K562 (cell line): ENCODE data around the gene MED29. TPM values are rescaled to one million over a fixed set of nuclear protein-coding genes. Genes with fewer than 3 reads are reported as not detected.

Source experiments
- CBFA2T3 ChIP-seq: fragments of 450-650 bp; IDR thresholded peaks from 2 replicates; pipeline ENCODE4 v1.6.1; 2017
- ELF4 ChIP-seq: fragments of 450-650 bp; formaldehyde crosslinking; IDR thresholded peaks from 2 replicates; pipeline ENCODE4 v1.4.0; 2022; ENCODE audit warnings: missing genetic modification characterization
- GTF2F1 ChIP-seq: IDR thresholded peaks from 2 replicates; pipeline ENCODE4 v1.6.1; 2011; ENCODE audit warnings: low read depth, low read length, improper control_type of control experiment
- HNRNPH1 ChIP-seq: fragments of 200-400 bp; formaldehyde crosslinking; optimal IDR thresholded peaks from 2 replicates; pipeline ENCODE3; 2017; ENCODE audit warnings: low read depth, mild to moderate bottlenecking, low read length, moderate library complexity
- HNRNPK ChIP-seq: fragments of 200-400 bp; formaldehyde crosslinking; IDR thresholded peaks from one replicate; pipeline ENCODE4 v1.6.1; 2018; ENCODE audit warnings: mild to moderate bottlenecking, low read depth, low read length; ENCODE audit not compliant: poor library complexity, severe bottlenecking
- KAT7 ChIP-seq: sonication (generic); formaldehyde crosslinking; IDR thresholded peaks from 2 replicates; pipeline ENCODE4 v1.8.0; 2022; ENCODE audit warnings: missing genetic modification reagents, mild to moderate bottlenecking, borderline replicate concordance
- MAZ ChIP-seq, 2 experiments: fragments of 450-650 bp in 1 of 2; sonication (generic) in 1 of 2; formaldehyde crosslinking; IDR thresholded peaks in 1 of 2; conservative IDR thresholded peaks in 1 of 2; 2 replicates each; pipeline versions ENCODE4 v1.4.0 to v1.5.0; 2020; ENCODE audit warnings: mild to moderate bottlenecking in 1 of 2, missing genetic modification reagents in 1 of 2
- RBM17 ChIP-seq: fragments of 200-400 bp; formaldehyde crosslinking; IDR thresholded peaks from 2 replicates; pipeline ENCODE4 v1.6.1; 2017; ENCODE audit warnings: low read depth, mild to moderate bottlenecking, low read length, borderline replicate concordance
- SREBF2 ChIP-seq: sonication (generic); formaldehyde crosslinking; IDR thresholded peaks from 2 replicates; pipeline ENCODE4 v1.4.0; 2020; ENCODE audit warnings: mild to moderate bottlenecking, missing genetic modification reagents
- U2AF2 ChIP-seq: fragments of 200-400 bp; formaldehyde crosslinking; optimal IDR thresholded peaks from 2 replicates; pipeline ENCODE3; 2017; ENCODE audit warnings: low read depth, mild to moderate bottlenecking, low read length
- UBTF ChIP-seq, 2 experiments: IDR thresholded peaks; 2 replicates each; pipeline ENCODE4 v1.6.1; 2012; ENCODE audit warnings: improper control_type of control experiment in 2 of 2, low read depth in 2 of 2, low read length in 2 of 2, borderline replicate concordance in 1 of 2
- XRCC3 ChIP-seq: fragments of 450-650 bp; IDR thresholded peaks from 2 replicates; pipeline ENCODE4 v1.6.1; 2017; ENCODE audit warnings: mild to moderate bottlenecking, moderate library complexity
- ZKSCAN3 ChIP-seq: fragments of 250-450 bp; sonication (Bioruptor Pico); IDR thresholded peaks from 2 replicates; pipeline ENCODE4 v1.4.0; 2020
- ZNF224 ChIP-seq: sonication (generic); formaldehyde crosslinking; IDR thresholded peaks from 2 replicates; pipeline ENCODE4 v1.8.0; 2022; ENCODE audit warnings: mild to moderate bottlenecking, missing genetic modification reagents
- ZNF280B ChIP-seq: fragments of 250-450 bp; sonication (Bioruptor Pico); IDR thresholded peaks from 2 replicates; pipeline ENCODE4 v1.5.1; 2021; ENCODE audit warnings: mild to moderate bottlenecking
- ZNF583 ChIP-seq: fragments of 250-450 bp; sonication (Bioruptor Pico); IDR thresholded peaks from 2 replicates; pipeline ENCODE4 v1.4.0; 2020
- polyA plus RNA-seq, 8 experiments: library from polyadenylated mRNA; depleted of rRNA in 4 of 8; stranded (reverse) in 5 of 8; unstranded in 3 of 8; fragments of >200 nt; fragmentation: Nextera tagmentation in 2 of 8; fragmentation: Illumina TruSeq in 1 of 8; extraction: Ambion mirVana in 2 of 8; extraction: Trizol in 1 of 8; gene quantifications; 2 replicates each; pipeline versions ENCODE4 v1.2.1 to v1.2.3, GENCODE V29; 2011 to 2014; ENCODE audit warnings: inconsistent platforms in 1 of 8, missing spikeins in 1 of 8
- total RNA-seq, 7 experiments: library from RNA; depleted of rRNA in 6 of 7; stranded (reverse); fragments of >200 nt in 6 of 7; fragmentation: Illumina TruSeq in 2 of 7; extraction: Trizol in 2 of 7; gene quantifications; 2 replicates each; pipeline versions ENCODE4 v1.2.1 to v1.2.3, GENCODE V29; 2011 to 2021; ENCODE audit warnings: low replicate concordance in 1 of 7
- TF ChIP-seq, protein P1 (sequence below): IDR thresholded peaks from 3 replicates; pipeline ENCODE4 v1.6.1; 2011; ENCODE audit warnings: borderline replicate concordance, mild to moderate bottlenecking, moderate library complexity; ENCODE audit not compliant: insufficient read length; ENCODE audit errors: extremely low read depth

Gene MED29
- total and polyA plus RNA-seq, 9 of the 15 experiments (the other 6 are each of a cell fraction or from before 2014, with no cell fraction given) = 1.8 to 22.6 (median 12.4) TPM

GRCh38 chr19:39397360-39398296 is 6.5 kb downstream of the MED29 start (continued):
- TF ChIP-seq GTF2F1 (no peak), SREBF2 (CRISPR knock-in tag) (no peak), MAZ (CRISPR knock-in tag; conservative IDR thresholded peaks at IDR 0.05 in 1 of 2, IDR thresholded peaks at IDR 0.05 in 1 of 2) (peak; percentile 79 to 88), ZNF224 (CRISPR knock-in tag) (no peak), ZNF583 (no peak), ZNF280B (CRISPR knock-in tag) (no peak), RBM17 (no peak), ELF4 (CRISPR knock-in tag) (no peak), HNRNPK (no peak), XRCC3 (no peak), UBTF (IDR thresholded peaks at IDR 0.05; ENCODE audit: borderline replicate concordance in 1 of 2, low read depth in 2 of 2, low read length in 2 of 2) (no peak), KAT7 (no peak), ZKSCAN3 (CRISPR knock-in tag) (no peak), CBFA2T3 (no peak), HNRNPH1 (no peak), U2AF2 (no peak)
- TF ChIP-seq, protein P1, sequence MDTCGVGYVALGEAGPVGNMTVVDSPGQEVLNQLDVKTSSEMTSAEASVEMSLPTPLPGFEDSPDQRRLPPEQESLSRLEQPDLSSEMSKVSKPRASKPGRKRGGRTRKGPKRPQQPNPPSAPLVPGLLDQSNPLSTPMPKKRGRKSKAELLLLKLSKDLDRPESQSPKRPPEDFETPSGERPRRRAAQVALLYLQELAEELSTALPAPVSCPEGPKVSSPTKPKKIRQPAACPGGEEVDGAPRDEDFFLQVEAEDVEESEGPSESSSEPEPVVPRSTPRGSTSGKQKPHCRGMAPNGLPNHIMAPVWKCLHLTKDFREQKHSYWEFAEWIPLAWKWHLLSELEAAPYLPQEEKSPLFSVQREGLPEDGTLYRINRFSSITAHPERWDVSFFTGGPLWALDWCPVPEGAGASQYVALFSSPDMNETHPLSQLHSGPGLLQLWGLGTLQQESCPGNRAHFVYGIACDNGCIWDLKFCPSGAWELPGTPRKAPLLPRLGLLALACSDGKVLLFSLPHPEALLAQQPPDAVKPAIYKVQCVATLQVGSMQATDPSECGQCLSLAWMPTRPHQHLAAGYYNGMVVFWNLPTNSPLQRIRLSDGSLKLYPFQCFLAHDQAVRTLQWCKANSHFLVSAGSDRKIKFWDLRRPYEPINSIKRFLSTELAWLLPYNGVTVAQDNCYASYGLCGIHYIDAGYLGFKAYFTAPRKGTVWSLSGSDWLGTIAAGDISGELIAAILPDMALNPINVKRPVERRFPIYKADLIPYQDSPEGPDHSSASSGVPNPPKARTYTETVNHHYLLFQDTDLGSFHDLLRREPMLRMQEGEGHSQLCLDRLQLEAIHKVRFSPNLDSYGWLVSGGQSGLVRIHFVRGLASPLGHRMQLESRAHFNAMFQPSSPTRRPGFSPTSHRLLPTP = no peak
